ENCODE results near the gene OR4P4.

OR4P4 gene
- 0 reads per million in 3 experiments for total RNA-seq

- DNase-seq, result no peak
These were observed at the start of gene OR4P4 for GRCh38 chr11:55634813-55635212. OR4P4 (plus strand) TSS chr11:55635113.

GRCh38 chr11:55607545-55607944 is 27.4 kb upstream of the OR4P4 start, which contains the start of gene OR4C11:
OR4C11 (minus strand) TSS chr11:55607645; CDS start chr11:55604373, 3,272 bp downstream.
- DNase-seq, result no peak

GRCh38 chr11:55624531-55624930 is 10.4 kb upstream of the OR4P4 start:
- DNase-seq, result no peak

GRCh38 chr11:55648027-55648426 is 13.1 kb downstream of the OR4P4 start, which contains the start of gene OR4S2:
OR4S2 (plus strand) TSS chr11:55648327; CDS start chr11:55650904, 2,577 bp downstream.
- DNase-seq, result no peak

GRCh38 chr11:55652560-55652959 is 17.6 kb downstream of the OR4P4 start:
- no peak for DNase-seq

- DNase-seq, result no peak
These were observed 20.2 kb downstream of the OR4P4 start for GRCh38 chr11:55655096-55655495.

GRCh38 chr11:55658031-55658573 is 23.2 kb downstream of the OR4P4 start:
- no peak for DNase-seq

GRCh38 chr11:55658608-55659007 is 23.7 kb downstream of the OR4P4 start:
- DNase-seq, result no peak

- no peak for DNase-seq
These were observed 27.0 kb downstream of the OR4P4 start, which contains the start of gene OR4C6 for GRCh38 chr11:55661901-55662300. OR4C6 (plus strand) TSS chr11:55662201; CDS start chr11:55665167, 2,966 bp downstream.

- DNase-seq, result no peak
These were observed 34.5 kb downstream of the OR4P4 start for GRCh38 chr11:55669376-55669775.

- no peak for DNase-seq
These were observed 38.9 kb downstream of the OR4P4 start for GRCh38 chr11:55673860-55674259.

All from central memory CD4-positive, alpha-beta T cell (primary cell).